HEK293 (cell line): ENCODE results near the gene ARHGAP6.

Experiments
- CTCF ChIA-PET: fragments of 350-600 bp; formaldehyde crosslinking; extraction: SDS; loops from one replicate; lab custom pipeline; 2021; ENCODE audit warnings: antibody characterized with exemption; lab: Yijun Ruan, JAX
- POLR2A ChIA-PET: fragments of 300-600 bp; formaldehyde crosslinking; extraction: SDS; loops from one replicate; lab custom pipeline; 2020; ENCODE audit warnings: antibody characterized with exemption, inconsistent platforms; lab: Yijun Ruan, JAX
- H3K27ac ChIP-seq: fragments of 200-500 bp; sonication (Bioruptor generic); 2 replicates; pipeline ENCODE4 v1.5.1; 2014; ENCODE audit warnings: low read depth, low read length, control low read depth, inconsistent platforms; ENCODE audit errors: extremely low read depth
- H3K36me3 ChIP-seq, 2 experiments: fragments of 200-500 bp in 1 of 2; sonication (Bioruptor generic) in 1 of 2; 1 replicate in 1 of 2; 2 replicates in 1 of 2; pipeline ENCODE4 v1.5.1; 2014 to 2017; ENCODE audit warnings: inconsistent platforms in 2 of 2, low read length in 2 of 2; ENCODE audit not compliant: control insufficient read depth in 2 of 2, insufficient read depth in 1 of 2
- H3K4me1 ChIP-seq: fragments of 200-500 bp; sonication (Bioruptor generic); 2 replicates; pipeline ENCODE4 v1.5.1; 2014; ENCODE audit warnings: mild to moderate bottlenecking, low read length, inconsistent platforms; ENCODE audit not compliant: control insufficient read depth, insufficient read depth
- H3K4me3 ChIP-seq: 2 replicates; pipeline ENCODE4 v1.5.1; 2011; ENCODE audit warnings: low read depth, mild to moderate bottlenecking, control low read depth, low read length, moderate library complexity
- H3K9me3 ChIP-seq: fragments of 200-500 bp; sonication (Bioruptor generic); 2 replicates; pipeline ENCODE4 v1.5.1; 2014; ENCODE audit warnings: low read depth, low read length, inconsistent platforms; ENCODE audit not compliant: control insufficient read depth, insufficient read depth
- BCL11B ChIP-seq: fragments of 450-650 bp; formaldehyde crosslinking; IDR thresholded peaks from 2 replicates; pipeline ENCODE4 v1.5.1; 2016; ENCODE audit warnings: low read depth, missing biosample characterization, missing genetic modification characterization
- EGR2 ChIP-seq: fragments of 450-650 bp; formaldehyde crosslinking; IDR thresholded peaks from 2 replicates; pipeline ENCODE4 v1.5.1; 2016; ENCODE audit warnings: low read depth, missing biosample characterization, missing genetic modification characterization
- GLIS1 ChIP-seq: fragments of 450-650 bp; formaldehyde crosslinking; IDR thresholded peaks from 2 replicates; pipeline ENCODE4 v1.5.1; 2016; ENCODE audit warnings: missing biosample characterization, missing genetic modification characterization
- HOXA7 ChIP-seq: sonication (generic); formaldehyde crosslinking; IDR thresholded peaks from 2 replicates; pipeline ENCODE4 v1.8.1; 2022; ENCODE audit warnings: missing genetic modification reagents, borderline replicate concordance
- HOXD13 ChIP-seq: sonication (generic); formaldehyde crosslinking; IDR thresholded peaks from 2 replicates; pipeline ENCODE4 v1.8.0; 2022; ENCODE audit warnings: missing genetic modification reagents, borderline replicate concordance
- IKZF3 ChIP-seq: fragments of 450-650 bp; IDR thresholded peaks from 2 replicates; pipeline ENCODE4 v1.5.0; 2018; ENCODE audit warnings: missing biosample characterization, mild to moderate bottlenecking, missing genetic modification characterization, moderate library complexity
- OSR2 ChIP-seq: fragments of 450-650 bp; formaldehyde crosslinking; IDR thresholded peaks from 2 replicates; pipeline ENCODE4 v1.5.1; 2016; ENCODE audit warnings: missing biosample characterization, missing genetic modification characterization
- PATZ1 ChIP-seq: fragments of 450-650 bp; formaldehyde crosslinking; IDR thresholded peaks from 2 replicates; pipeline ENCODE4 v1.5.1; 2016; ENCODE audit warnings: missing biosample characterization, missing genetic modification characterization
- PRDM1 ChIP-seq: fragments of 450-650 bp; formaldehyde crosslinking; IDR thresholded peaks from 2 replicates; pipeline ENCODE4; 2016; ENCODE audit warnings: missing biosample characterization, missing genetic modification characterization
- SP7 ChIP-seq: fragments of 450-650 bp; formaldehyde crosslinking; IDR thresholded peaks from 2 replicates; pipeline ENCODE4 v1.5.1; 2016; ENCODE audit warnings: missing biosample characterization, missing genetic modification characterization
- ZBTB1 ChIP-seq: fragments of 450-650 bp; formaldehyde crosslinking; IDR thresholded peaks from 2 replicates; pipeline ENCODE4 v1.5.1; 2016; ENCODE audit warnings: missing biosample characterization, missing genetic modification characterization
- ZBTB7A ChIP-seq: fragments of 450-650 bp; formaldehyde crosslinking; IDR thresholded peaks from 2 replicates; pipeline ENCODE4 v1.5.1; 2016; ENCODE audit warnings: low read depth, missing biosample characterization, missing genetic modification characterization
- ZFP41 ChIP-seq: fragments of 450-650 bp; formaldehyde crosslinking; IDR thresholded peaks from 2 replicates; pipeline ENCODE4 v1.5.1; 2016; ENCODE audit warnings: missing biosample characterization, missing genetic modification characterization, borderline replicate concordance
- ZFP69B ChIP-seq: fragments of 450-650 bp; formaldehyde crosslinking; IDR thresholded peaks from 2 replicates; pipeline ENCODE4 v1.5.1; 2016; ENCODE audit warnings: missing biosample characterization, missing genetic modification characterization
- ZNF169 ChIP-seq: fragments of 450-650 bp; formaldehyde crosslinking; IDR thresholded peaks from 2 replicates; pipeline ENCODE4 v1.5.1; 2016; ENCODE audit warnings: missing biosample characterization, missing genetic modification characterization
- ZNF18 ChIP-seq: fragments of 450-650 bp; formaldehyde crosslinking; IDR thresholded peaks from 2 replicates; pipeline ENCODE4 v1.5.1; 2016; ENCODE audit warnings: missing biosample characterization, missing genetic modification characterization
- ZNF184 ChIP-seq: fragments of 450-650 bp; IDR thresholded peaks from 2 replicates; pipeline ENCODE4 v1.5.1; 2018; ENCODE audit warnings: missing biosample characterization, mild to moderate bottlenecking, missing genetic modification characterization
- ZNF202 ChIP-seq: fragments of 450-650 bp; formaldehyde crosslinking; IDR thresholded peaks from 2 replicates; pipeline ENCODE4 v1.5.1; 2016; ENCODE audit warnings: missing biosample characterization, missing genetic modification characterization, borderline replicate concordance
- ZNF354C ChIP-seq: fragments of 450-650 bp; formaldehyde crosslinking; IDR thresholded peaks from 2 replicates; pipeline ENCODE4 v1.5.1; 2016; ENCODE audit warnings: missing biosample characterization, missing genetic modification characterization, low read depth, borderline replicate concordance
- ZNF366 ChIP-seq: fragments of 450-650 bp; formaldehyde crosslinking; conservative IDR thresholded peaks from 2 replicates; pipeline ENCODE4 v1.5.1; 2016; ENCODE audit warnings: missing biosample characterization, missing genetic modification characterization
- ZNF433 ChIP-seq: fragments of 450-650 bp; formaldehyde crosslinking; IDR thresholded peaks from 2 replicates; pipeline ENCODE4 v1.5.1; 2016; ENCODE audit warnings: missing biosample characterization, missing genetic modification characterization, low read depth
- ZNF529 ChIP-seq: fragments of 450-650 bp; formaldehyde crosslinking; IDR thresholded peaks from 2 replicates; pipeline ENCODE4 v1.5.1; 2017; ENCODE audit warnings: missing genetic modification characterization, missing biosample characterization; ENCODE audit not compliant: insufficient replicate concordance
- ZNF544 ChIP-seq: fragments of 450-650 bp; formaldehyde crosslinking; IDR thresholded peaks from 2 replicates; pipeline ENCODE4 v1.5.0; 2017; ENCODE audit warnings: missing biosample characterization, missing genetic modification characterization
- ZNF645 ChIP-seq: fragments of 450-650 bp; formaldehyde crosslinking; IDR thresholded peaks from 2 replicates; pipeline ENCODE4; 2016; ENCODE audit warnings: missing biosample characterization, missing genetic modification characterization
- ZNF677 ChIP-seq: fragments of 450-650 bp; IDR thresholded peaks from 2 replicates; pipeline ENCODE4 v1.5.0; 2018; ENCODE audit warnings: missing biosample characterization, mild to moderate bottlenecking, missing genetic modification characterization, moderate library complexity
- ZNF76 ChIP-seq: fragments of 450-650 bp; formaldehyde crosslinking; IDR thresholded peaks from 2 replicates; pipeline ENCODE4; 2016; ENCODE audit warnings: low read depth, missing biosample characterization, missing genetic modification characterization, borderline replicate concordance
- ZNF830 ChIP-seq: fragments of 450-650 bp; IDR thresholded peaks from 2 replicates; pipeline ENCODE4 v1.5.0; 2018; ENCODE audit warnings: missing biosample characterization, missing genetic modification characterization, low read depth, mild to moderate bottlenecking, moderate library complexity
- ZSCAN4 ChIP-seq: fragments of 450-650 bp; formaldehyde crosslinking; IDR thresholded peaks from 2 replicates; pipeline ENCODE4 v1.5.1; 2017; ENCODE audit warnings: missing biosample characterization, missing genetic modification characterization

ARHGAP6 gene

GRCh38 chrX:11446949-11447348 lies 218.8 kb downstream of the ARHGAP6 start:
- ChIA-PET POLR2A (no interaction called here), CTCF (no interaction called here)
- no peaks in the 10 kb centered on the region for H3K9me3 ChIP-seq
- no peak overlapping the region for H3K27ac ChIP-seq
- no peaks in the 10 kb centered on the region for H3K36me3 ChIP-seq
- TF ChIP-seq ZNF76 (tag by site-specific recombination) (no peak), ZNF366 (tag by site-specific recombination) (no peak), ZFP69B (no peak), ZBTB7A (no peak), ZNF354C (tag by site-specific recombination) (no peak), ZNF677 (tag by site-specific recombination) (no peak), SP7 (tag by site-specific recombination) (no peak), ZNF830 (no peak), ZNF18 (tag by site-specific recombination) (no peak), ZNF645 (tag by site-specific recombination) (no peak)
- no peak overlapping the region for H3K4me3 ChIP-seq
- no peaks in the 10 kb centered on the region for H3K4me1 ChIP-seq

- no peak overlapping the region for H3K4me3 ChIP-seq
- TF ChIP-seq BCL11B = no peak
- TF ChIP-seq ZBTB1 (tag by site-specific recombination) = no peak
- TF ChIP-seq HOXA7 (CRISPR knock-in tag) = no peak
- TF ChIP-seq ZNF830 = no peak
- TF ChIP-seq ZNF544 (tag by site-specific recombination) = no peak
- TF ChIP-seq ZSCAN4 (tag by site-specific recombination) = no peak
- TF ChIP-seq ZFP41 = no peak
- TF ChIP-seq HOXD13 (CRISPR knock-in tag) = no peak
- TF ChIP-seq ZNF529 (tag by site-specific recombination) = no peak
- TF ChIP-seq ZNF169 = no peak
- no peak for TF ChIP-seq ZNF76 (tag by site-specific recombination)
- TF ChIP-seq ZNF184 (tag by site-specific recombination) = no peak
- no peak for TF ChIP-seq ZNF433 (tag by site-specific recombination)
- POLR2A ChIA-PET = no interaction called here
- CTCF ChIA-PET = no interaction called here
- H3K36me3 ChIP-seq = no peaks in the 10 kb centered on the region
- no peak overlapping the region for H3K27ac ChIP-seq
- no peaks in the 10 kb centered on the region for H3K4me1 ChIP-seq
- no peaks in the 10 kb centered on the region for H3K9me3 ChIP-seq
Measured at GRCh38 chrX:11446336-11446735, 219.4 kb downstream of the ARHGAP6 start.

- no peaks in the 10 kb centered on the region for H3K4me1 ChIP-seq
- ChIA-PET POLR2A (no interaction called here), CTCF (no interaction called here)
- no peaks in the 10 kb centered on the region for H3K9me3 ChIP-seq
- H3K27ac ChIP-seq = no peak overlapping the region
- no peak overlapping the region for H3K4me3 ChIP-seq
- H3K36me3 ChIP-seq = no peaks in the 10 kb centered on the region
- TF ChIP-seq OSR2 (no peak), ZNF433 (tag by site-specific recombination) (no peak), ZNF202 (tag by site-specific recombination) (no peak), PRDM1 (tag by site-specific recombination) (no peak), GLIS1 (tag by site-specific recombination) (no peak), EGR2 (no peak), PATZ1 (tag by site-specific recombination) (no peak), ZNF544 (tag by site-specific recombination) (no peak), IKZF3 (no peak)
Measured at GRCh38 chrX:11445540-11445939, 220.2 kb downstream of the ARHGAP6 start.
